SU-DHL-6 (cell line): ENCODE results near the gene DNAJC24.

Experiments
- H2AFZ ChIP-seq: fragments of 200-600 bp; sonication (generic); 2 replicates; pipeline ENCODE4 v1.6.1; 2014; ENCODE audit warnings: low read depth, mild to moderate bottlenecking, moderate library complexity, mixed read lengths, antibody characterized with exemption, low read length; ENCODE audit not compliant: severe bottlenecking
- H3F3A ChIP-seq: fragments of 200-600 bp; shearing (Covaris generic); 2 replicates; pipeline ENCODE4 v1.6.0; 2016; ENCODE audit warnings: antibody characterized with exemption, mild to moderate bottlenecking; ENCODE audit not compliant: insufficient read depth
- H3K27ac ChIP-seq: fragments of 200-600 bp; sonication (generic); 2 replicates; pipeline ENCODE4 v1.5.1; 2016; ENCODE audit warnings: low read depth, mild to moderate bottlenecking, low read length, moderate library complexity, mixed read lengths
- H3K27me3 ChIP-seq: fragments of 200-600 bp; sonication (generic), shearing (Covaris generic); 2 replicates; pipeline ENCODE4 v1.6.0; 2014; ENCODE audit warnings: mild to moderate bottlenecking, low read length
- H3K36me3 ChIP-seq: fragments of 200-600 bp; sonication (generic); 2 replicates; pipeline ENCODE4 v1.6.1; 2014; ENCODE audit warnings: mild to moderate bottlenecking, low read length, mixed read lengths
- H3K4me2 ChIP-seq: fragments of 300-600, 200-600 bp; shearing (Covaris generic), sonication (generic); 2 replicates; pipeline ENCODE4 v1.6.0; 2014; ENCODE audit warnings: low read length, low read depth, mild to moderate bottlenecking; ENCODE audit not compliant: poor library complexity, severe bottlenecking
- H3K4me3 ChIP-seq: fragments of 200-600 bp; sonication (generic); 2 replicates; pipeline ENCODE4 v1.5.1; 2014; ENCODE audit warnings: antibody characterized with exemption, low read length, mild to moderate bottlenecking, mixed read lengths; ENCODE audit not compliant: insufficient read depth, poor library complexity, severe bottlenecking
- H3K79me2 ChIP-seq: fragments of 200-600 bp; sonication (generic); 2 replicates; pipeline ENCODE4 v1.6.1; 2014; ENCODE audit warnings: mild to moderate bottlenecking, low read length, moderate library complexity; ENCODE audit not compliant: insufficient read depth
- H3K9ac ChIP-seq: fragments of 200-600 bp; sonication (generic); 2 replicates; pipeline ENCODE4 v1.7.0; 2014; ENCODE audit warnings: mild to moderate bottlenecking, low read length
- H3K9me2 ChIP-seq: fragments of 200-600 bp; sonication (generic); replicated peaks from 2 replicates; pipeline ENCODE4 v1.6.1; 2014; ENCODE audit warnings: low read length; ENCODE audit not compliant: insufficient read depth
- H3K9me3 ChIP-seq: fragments of 200-600 bp; sonication (generic); 2 replicates; pipeline ENCODE4 v1.6.1; 2014; ENCODE audit warnings: low read length, mixed read lengths; ENCODE audit not compliant: insufficient read depth
- H4K20me1 ChIP-seq: fragments of 200-600 bp; sonication (generic); 2 replicates; pipeline ENCODE4 v1.6.1; 2014; ENCODE audit warnings: low read depth, mild to moderate bottlenecking, antibody characterized with exemption, low read length, moderate library complexity, mixed read lengths
- CTCF ChIP-seq: fragments of 200-600 bp; sonication (generic); IDR thresholded peaks from one replicate; pipeline ENCODE4 v1.5.1; 2017; ENCODE audit warnings: antibody characterized with exemption, mild to moderate bottlenecking, low read length, moderate library complexity; ENCODE audit not compliant: insufficient read depth, poor library complexity, severe bottlenecking
- EZH2phosphoT487 ChIP-seq: fragments of 200-600 bp; sonication (generic), shearing (Covaris generic); conservative IDR thresholded peaks from 2 replicates; pipeline ENCODE4 v1.6.1; 2018; ENCODE audit warnings: mild to moderate bottlenecking, antibody characterized with exemption, low read length, moderate library complexity, mixed read lengths

DNAJC24 gene

GRCh38 chr11:31441296-31441695, 71.6 kb downstream of the DNAJC24 start:
- Histone ChIP-seq H3K4me3 (no peak overlapping the region), H3K79me2 (no peaks in the 10 kb centered on the region), H3K27ac (no peak overlapping the region), H3K9me2 (no peaks in the 10 kb centered on the region), H2AFZ (no peak overlapping the region), H3K9me3 (no peaks in the 10 kb centered on the region), H4K20me1 (no peaks in the 10 kb centered on the region), H3K9ac (no peak overlapping the region), H3K4me2 (no peak overlapping the region), H3K27me3 (no peaks in the 10 kb centered on the region), H3F3A (no peaks in the 10 kb centered on the region), H3K36me3 (no peaks in the 10 kb centered on the region; the same call in 1 of the 2 replicates)
- TF ChIP-seq CTCF (no peak), EZH2phosphoT487 (no peak)

- Histone ChIP-seq H3K36me3 (no peaks in the 10 kb centered on the region; the same call in 1 of the 2 replicates), H3K9ac (no peak overlapping the region), H3K9me2 (no peaks in the 10 kb centered on the region), H3F3A (no peaks in the 10 kb centered on the region), H3K79me2 (no peaks in the 10 kb centered on the region), H3K27ac (no peak overlapping the region), H4K20me1 (no peaks in the 10 kb centered on the region), H2AFZ (no peak overlapping the region), H3K4me3 (no peak overlapping the region), H3K27me3 (no peaks in the 10 kb centered on the region), H3K9me3 (no peaks in the 10 kb centered on the region), H3K4me2 (no peak overlapping the region)
- TF ChIP-seq CTCF (no peak), EZH2phosphoT487 (no peak)
Observed at GRCh38 chr11:31442086-31442485, 72.4 kb downstream of the DNAJC24 start.

- Histone ChIP-seq H3K79me2 (no peaks in the 10 kb centered on the region), H3K36me3 (no peaks in the 10 kb centered on the region; the same call in 1 of the 2 replicates), H3K4me2 (no peak overlapping the region), H3K4me3 (no peak overlapping the region), H4K20me1 (no peaks in the 10 kb centered on the region), H2AFZ (no peak overlapping the region), H3K9me2 (no peaks in the 10 kb centered on the region), H3K9ac (no peak overlapping the region), H3K27ac (no peak overlapping the region), H3K27me3 (no peaks in the 10 kb centered on the region), H3K9me3 (no peaks in the 10 kb centered on the region), H3F3A (no peaks in the 10 kb centered on the region)
- TF ChIP-seq CTCF (no peak), EZH2phosphoT487 (no peak)
Observed at GRCh38 chr11:31443802-31444201, 74.1 kb downstream of the DNAJC24 start.

GRCh38 chr11:31445621-31446020, 76.0 kb downstream of the DNAJC24 start:
- Histone ChIP-seq H3K36me3 (peaks cover 5% of the 10 kb centered on the region; the same call in 1 of the 2 replicates), H3K4me2 (no peak overlapping the region), H3K9me2 (no peaks in the 10 kb centered on the region)

More at GRCh38 chr11:31445621-31446020, 76.0 kb downstream of the DNAJC24 start:
- Histone ChIP-seq H3K9ac (no peak overlapping the region), H4K20me1 (no peaks in the 10 kb centered on the region), H3F3A (no peaks in the 10 kb centered on the region), H3K4me3 (no peak overlapping the region), H3K27me3 (no peaks in the 10 kb centered on the region), H3K79me2 (no peaks in the 10 kb centered on the region), H3K9me3 (no peaks in the 10 kb centered on the region), H3K27ac (no peak overlapping the region), H2AFZ (no peak overlapping the region)
- TF ChIP-seq EZH2phosphoT487 = no peak
